Measurements from ENCODE around the gene RUNDC3A.

GRCh38 chr17:44333371-44333770 lies 25.0 kb downstream of the RUNDC3A start:
- TF ChIP-seq POLR2A (IDR thresholded peaks at IDR 0.05; ENCODE audit: low read depth) (no peak), CTCF (IDR thresholded peaks at IDR 0.05) (no peak)
